HPDE6-E6E7 (cell line): ENCODE results near the gene PALS1.

ENCODE experiments used
- DNase-seq: peaks from one replicate; pipeline ENCODE4 v3.0.0; 2011; ENCODE audit warnings: missing footprints; ENCODE audit errors: extremely low spot score

The PALS1 gene

DNA sequence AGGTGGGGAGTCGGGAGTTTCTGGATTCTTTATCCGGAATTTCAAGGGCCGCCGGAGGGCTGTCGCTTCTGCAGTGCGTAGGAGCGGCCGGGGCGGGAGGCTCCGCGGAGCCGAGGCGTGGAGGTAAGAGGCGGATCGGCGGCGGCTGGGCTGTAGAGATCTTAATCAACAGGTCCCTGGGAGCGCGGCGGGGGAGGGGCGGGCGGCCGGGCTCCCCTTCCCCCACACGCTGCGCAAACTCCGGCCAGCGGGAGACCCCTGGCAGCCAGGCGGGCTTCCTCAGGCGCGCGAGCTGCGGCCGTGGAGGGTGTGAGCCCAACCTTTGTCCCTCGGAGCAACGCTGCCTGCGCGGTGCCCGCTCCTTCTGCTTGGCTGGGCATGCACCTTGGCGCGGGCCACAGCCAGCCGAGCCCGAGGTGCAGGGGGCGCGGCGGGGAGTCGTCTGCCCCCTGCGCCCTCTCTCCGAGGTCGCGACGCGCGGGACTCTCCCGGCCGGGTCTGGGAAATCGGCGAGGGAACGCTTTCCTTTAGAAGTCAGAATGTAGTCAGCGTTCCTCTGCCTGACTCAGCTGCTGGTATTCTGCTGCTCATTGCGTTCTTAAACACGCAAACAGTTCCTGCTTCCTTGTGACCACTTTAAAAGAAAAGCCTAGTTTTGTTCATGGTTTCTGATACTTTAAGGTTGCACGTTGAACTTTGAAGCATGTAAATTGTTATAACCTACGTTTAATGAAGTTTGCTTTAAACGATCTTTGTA lies at the start of gene PALS1:
PALS1 (plus strand) TSS at position 25 of the 757 bp plus-strand sequence. CDS start 37,736 bp downstream, outside the sequence.
- peak; percentile 29 for DNase-seq

DNA sequence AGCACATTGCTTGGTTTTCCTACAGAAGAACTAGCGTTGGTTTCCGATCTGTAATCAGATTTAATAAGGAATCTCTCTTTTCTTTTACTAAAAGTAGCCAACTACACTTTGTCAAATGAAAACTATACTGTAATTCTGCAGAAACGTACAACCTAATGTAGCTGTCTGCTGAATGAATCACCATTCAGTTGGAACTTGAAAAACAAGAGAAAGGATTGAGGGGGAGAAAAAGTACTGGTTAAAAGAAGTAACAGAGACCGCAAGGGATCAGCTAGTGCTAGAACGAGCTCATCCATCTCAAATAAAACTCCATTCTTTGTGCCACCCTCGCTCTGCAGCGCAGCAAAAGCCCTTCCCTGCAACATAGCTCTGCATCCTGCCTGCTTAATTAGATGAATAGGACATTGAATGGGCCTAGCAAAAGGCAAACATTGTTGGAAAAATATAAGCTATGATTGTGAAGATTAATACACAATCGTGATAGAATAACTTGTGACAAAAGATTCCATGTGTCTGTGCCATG lies 49.4 kb upstream of the PALS1 start:
- DNase-seq = no peak

DNA sequence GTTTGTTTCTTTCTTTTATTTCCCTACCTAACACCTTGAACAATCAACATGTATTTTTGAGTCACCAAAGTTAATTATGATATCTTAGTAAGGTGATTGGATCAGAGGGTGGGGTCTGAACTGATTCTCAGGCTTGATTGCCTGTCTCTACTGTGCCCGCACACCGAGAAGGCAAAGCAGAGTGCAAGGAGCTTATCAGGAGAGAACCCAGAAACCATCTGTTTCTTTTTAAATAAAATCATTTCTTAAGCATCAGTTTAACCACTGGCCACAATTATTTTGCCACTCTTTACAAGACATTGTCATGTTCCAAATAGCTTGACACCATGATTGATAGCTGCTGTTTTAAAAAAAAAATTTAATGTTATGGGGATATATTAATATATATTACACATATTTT lies 48.9 kb upstream of the PALS1 start:
- no peak for DNase-seq

DNA sequence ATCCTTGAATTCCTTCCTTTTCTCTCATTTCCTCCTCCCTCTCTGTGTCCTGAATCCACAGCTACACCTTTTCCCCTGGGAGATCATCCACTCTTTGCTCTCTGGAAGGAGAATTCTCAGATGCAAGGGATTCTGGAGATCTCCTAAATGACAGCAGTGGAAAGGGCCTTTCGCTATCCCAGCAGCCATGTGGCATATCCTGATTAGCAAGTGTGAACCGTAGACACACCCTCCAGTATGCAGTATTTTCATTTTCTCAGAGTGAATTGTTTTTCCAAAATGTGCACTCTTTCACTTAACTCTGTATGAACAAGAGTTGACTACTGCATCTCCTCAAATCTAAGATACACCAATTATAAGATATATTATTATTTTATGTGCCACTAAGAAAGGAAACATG lies 46.0 kb upstream of the PALS1 start:
- no peak for DNase-seq

DNA sequence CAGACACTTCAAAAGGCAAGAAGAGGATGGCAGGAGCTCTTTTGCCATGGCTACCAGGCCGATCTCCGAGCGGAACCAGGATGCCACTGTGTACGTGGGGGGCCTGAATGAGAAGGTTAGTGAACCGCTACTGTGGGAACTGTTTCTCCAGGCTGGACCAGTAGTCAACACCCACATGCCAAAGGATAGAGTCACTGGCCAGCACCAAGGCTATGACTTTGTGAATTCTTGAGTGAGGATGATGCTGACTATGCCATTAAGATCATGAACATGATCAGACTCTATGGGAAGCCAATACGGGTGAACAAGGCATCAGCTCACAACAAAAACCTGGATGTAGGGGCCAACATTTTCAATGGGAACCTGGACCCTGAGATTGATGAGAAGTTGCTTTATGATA lies 42.2 kb upstream of the PALS1 start:
- no peak for DNase-seq

DNA sequence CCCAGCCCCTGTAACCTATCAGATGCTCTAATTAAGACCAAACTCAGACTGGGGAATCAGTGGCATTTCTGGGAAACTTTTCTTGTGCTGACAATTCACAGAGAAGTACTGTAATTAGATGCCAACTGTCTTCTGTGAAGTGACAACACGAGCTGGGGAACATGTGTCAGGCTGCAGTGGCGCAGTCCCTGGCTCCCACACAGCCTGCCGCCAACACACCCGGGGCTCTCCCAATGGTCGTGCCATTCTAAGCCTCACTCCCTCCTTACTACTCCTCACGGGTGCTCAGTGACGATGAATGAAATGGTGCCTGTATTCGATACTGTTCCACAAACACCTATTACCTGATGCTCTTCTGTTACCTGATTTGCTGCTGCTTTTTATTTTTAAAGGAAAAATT lies 33.4 kb upstream of the PALS1 start:
- DNase-seq = no peak

DNA sequence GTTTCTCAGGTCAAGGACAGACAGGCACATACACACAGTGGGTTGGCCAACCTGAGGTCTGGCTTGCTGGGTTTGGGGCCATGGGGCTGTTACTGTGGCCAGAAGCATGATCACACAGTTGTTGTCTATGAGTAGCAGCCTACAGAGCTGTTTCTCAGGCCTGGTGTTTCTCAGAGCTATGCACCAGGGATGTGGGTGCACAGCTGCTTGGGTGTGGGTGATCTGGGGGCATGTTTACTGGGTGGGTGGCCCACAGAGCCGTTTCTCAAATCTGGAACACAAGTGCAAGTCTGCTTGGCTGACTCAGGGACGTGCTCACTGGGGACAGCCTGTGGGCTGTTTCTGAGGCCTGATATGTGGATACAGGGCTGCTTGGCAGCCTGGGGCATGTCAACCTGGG lies 23.1 kb upstream of the PALS1 start:
- no peak for DNase-seq

DNA sequence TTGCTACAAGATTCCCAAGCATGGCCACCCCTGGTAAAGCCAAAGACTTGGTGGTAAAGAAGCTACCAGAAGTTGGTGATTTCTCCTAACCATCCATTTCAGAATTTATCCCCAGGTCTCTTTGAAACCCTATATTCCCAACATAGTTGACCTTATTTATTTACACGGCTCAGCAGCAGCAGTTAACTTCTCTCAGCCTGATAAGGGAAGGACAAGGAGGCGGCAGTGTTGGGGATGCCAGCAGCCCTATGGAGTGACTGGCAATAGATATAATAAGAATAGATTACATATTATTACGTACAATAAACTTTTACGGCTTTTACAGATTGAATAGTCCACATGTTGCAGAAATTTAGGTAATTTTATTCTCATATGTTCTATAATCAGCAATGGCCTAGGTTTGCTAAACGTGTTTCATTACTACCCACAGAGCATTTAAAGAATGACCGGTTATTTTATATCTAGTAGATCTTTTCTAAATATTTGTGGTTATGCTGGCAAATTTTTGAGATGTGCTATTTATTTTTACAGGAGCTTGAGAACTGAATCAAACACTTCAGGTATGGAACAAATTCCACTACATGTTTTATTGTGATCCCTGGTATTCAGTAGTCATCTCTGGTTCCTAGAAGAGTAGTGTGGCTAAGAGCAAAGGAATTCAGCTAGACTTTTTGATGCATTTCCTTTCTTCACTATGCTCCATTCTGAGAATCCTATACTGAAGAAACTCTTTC lies 19.8 kb upstream of the PALS1 start:
- no peak for DNase-seq

DNA sequence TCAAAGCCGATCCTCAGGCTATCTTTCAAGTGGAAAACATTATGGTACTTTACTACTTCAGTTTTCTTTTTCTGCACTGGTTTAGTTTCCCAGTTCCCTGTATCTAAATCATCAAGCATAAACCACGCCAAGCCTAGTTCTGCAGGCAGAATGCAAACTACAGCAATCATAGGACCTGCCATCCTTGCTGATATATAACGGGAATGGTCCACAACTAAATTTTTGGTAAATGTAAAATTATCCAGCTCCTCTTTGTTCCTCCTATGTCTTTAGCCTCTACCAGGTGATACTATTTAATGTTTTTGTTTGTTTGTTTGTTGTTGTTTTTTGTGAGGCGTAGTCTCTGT lies 19.3 kb upstream of the PALS1 start:
- no peak for DNase-seq

DNA sequence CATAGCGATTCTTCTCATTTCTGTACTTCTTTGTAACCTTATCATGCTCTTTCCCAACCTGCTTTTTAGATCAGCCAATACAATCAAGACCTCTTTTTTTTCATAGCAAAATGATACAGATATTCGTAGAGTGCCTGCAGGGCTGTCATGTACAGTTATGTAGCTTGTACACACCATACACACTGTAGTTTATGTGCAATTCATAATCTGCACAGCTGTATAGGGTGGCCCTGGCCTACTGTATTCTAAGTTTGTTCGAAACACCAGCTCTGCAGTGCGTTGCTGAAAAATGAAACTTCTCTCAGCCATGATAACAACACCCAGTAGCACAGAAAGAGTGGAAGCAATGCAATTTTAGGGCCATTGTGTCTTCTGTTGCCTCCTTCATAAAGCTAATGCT lies 15.7 kb upstream of the PALS1 start:
- DNase-seq = no peak

DNA sequence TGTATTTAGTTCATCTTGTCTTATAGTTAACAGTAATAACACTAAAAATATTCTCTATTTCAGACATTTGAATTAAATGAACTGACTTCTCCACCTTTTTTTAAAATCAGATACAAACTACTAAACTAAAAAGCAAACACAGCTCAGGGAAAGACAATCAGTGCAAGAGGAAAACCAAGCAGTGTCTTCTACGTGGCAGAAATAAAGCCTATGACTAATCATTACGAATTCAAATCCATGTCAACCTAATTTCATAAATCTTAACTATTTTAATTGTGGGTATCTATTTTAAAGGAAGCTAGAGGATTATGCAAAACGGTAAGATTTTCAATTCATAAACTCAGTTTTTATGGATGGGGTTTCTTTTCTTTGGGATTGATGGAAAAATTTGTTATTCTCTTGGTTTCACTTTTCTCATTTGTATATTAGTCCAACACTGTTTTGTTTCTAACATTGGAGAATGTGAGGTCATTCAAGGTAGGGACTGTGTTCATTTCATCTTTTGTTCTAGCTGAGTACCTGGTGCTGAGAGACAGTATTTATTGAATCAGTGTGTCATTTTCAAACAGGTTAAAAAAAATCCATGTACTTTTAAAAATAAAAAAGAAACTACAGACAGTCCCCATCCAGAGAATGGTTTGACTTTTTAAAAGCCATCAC lies 12.8 kb upstream of the PALS1 start:
- DNase-seq = peak; percentile 23

DNA sequence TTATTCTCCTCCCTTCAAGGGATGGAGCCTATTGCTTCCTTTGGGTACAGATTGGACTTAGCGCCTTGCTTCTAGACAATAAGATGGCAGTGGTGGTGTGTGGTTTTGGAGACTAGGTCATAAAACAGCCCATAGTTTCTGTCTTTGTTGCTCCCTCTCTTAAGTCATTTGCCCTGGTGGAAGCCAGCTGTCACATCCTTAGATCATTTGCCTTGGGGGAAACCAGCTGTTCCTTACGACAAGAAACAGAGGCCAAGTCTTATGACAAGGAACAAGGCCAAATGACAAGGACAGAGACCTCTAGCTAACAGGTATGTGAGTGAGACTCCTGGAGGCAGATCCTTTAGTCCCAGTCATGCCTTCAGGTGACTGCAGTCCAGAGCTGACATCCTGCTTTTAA lies 9.2 kb upstream of the PALS1 start:
- no peak for DNase-seq

DNA sequence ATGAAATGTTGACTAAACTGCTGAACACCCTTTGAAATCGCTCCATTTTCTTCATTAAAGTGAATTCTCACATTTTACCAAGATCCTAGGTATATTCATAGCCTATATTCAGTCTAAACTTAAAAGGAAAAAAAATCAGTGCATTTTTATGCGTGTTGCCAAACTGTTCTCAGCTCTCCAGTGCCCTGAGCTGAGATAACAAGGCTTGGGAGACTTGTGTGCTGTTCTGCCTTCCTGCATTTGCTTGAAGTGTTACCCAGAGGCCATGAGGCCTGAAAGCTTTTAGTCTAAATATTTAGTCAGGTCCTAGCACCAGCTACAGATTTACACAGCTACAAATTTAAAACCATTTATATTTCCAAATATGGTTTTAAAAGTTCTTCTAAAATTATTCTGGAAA lies 8.6 kb upstream of the PALS1 start:
- DNase-seq = no peak

DNA sequence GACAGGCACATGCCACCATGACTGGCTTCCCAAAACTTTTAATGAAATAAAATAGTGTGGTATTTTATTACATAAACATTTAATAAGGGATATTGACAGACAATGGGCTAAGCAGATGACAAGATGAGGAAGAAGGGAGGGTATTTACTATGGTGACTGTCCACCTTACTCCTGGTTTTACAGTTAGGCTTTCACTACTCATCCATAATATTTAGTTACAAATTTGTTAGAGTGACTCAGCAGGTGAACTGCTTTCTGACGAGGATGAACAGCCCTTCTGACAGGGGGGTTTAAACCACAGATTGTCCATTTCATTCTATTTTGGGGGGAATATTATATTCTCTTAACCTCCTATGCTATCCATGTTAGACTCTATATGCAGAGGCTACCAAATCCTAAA lies 3.6 kb upstream of the PALS1 start:
- DNase-seq = no peak

DNA sequence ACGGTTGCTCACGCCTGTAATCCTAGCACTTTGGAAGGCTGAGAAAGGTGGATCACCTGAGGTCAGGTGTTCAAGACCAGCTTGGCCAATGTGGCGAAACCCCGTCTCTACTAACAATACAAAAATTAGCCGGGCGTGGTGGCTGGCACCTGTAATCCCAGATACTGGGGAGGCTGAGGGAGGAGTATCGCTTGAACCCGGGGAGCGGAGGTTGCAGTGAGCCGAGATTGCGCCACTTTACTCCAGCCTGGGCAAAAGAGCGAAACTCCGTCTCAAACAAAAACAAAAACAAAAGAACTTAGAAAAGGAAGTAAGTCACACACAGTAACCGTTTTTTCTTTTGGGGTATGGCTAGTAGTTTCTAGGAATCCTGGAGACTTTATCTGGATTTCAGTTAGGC lies 1.7 kb upstream of the PALS1 start:
- no peak for DNase-seq

DNA sequence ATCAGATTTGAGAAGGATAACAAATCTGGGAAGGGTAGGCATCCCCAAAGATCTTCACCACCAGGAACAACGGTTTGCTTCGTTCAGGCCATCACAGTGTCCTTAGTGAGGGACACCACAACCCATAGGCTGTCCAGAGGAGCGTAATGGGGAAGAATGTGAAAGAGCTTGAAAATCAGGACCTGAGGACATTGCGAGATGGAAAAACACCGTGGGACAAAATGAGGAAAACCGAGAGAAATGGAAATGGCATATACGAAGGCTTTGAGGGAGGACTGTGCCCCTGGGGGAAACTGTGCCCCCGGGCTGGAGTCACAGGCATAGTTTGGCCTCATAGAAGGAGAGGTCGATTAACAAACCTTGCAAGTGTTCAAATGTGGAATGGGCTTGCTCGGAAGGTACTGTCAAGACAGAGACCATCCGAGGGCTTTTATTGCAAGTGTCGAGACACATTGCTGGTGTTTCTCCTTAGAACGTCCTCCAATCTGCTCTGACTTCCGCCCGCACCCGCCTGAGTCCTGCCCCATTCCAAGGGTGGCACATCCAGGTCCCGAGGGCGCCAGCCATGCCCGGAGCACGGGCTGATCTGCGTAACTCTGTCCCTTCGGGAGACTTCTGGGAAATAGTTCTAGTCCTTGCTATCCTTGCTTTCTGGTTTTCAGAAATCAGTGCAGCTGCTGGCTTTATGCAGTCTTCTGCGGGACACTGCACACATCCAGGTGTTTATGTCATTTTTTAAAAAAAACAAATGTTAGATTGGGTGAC lies 885 bp upstream of the PALS1 start:
- peak; percentile 25 for DNase-seq

DNA sequence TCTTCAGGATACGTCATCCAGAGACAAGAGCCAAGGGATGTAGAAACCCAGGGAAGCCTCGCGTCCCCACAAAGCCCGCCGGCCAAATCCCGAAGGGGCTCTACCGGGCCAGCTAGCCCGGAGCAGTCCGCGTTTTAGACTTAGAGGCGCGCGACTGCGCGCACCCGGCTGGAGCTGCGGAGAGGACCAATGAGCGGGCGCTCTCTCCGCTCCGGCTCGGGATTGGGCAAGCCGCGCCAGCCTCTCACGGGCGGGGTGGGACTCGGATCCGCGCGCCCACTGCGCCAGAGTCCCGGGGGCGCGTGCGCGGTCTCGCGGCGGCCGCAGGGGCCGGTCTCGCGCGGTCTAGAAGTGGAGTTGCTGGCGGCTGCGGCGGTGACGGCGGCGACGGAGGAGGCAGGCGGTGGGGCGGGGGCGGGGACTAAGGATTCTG lies 241 bp upstream of the PALS1 start:
- DNase-seq = peak; percentile 90

DNA sequence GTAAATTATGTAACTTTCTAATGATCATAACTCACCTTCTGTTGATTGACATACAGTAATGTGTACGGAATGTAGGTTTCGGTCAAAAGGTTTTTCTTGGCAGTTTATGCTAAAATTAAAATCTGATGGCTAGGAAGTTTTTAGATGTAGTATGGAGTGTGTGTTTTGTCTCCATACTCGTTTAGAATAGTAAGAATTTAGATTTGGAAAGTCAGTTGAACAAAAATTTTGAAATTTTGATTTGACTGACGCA lies 859 bp downstream of the PALS1 start:
- DNase-seq = no peak

DNA sequence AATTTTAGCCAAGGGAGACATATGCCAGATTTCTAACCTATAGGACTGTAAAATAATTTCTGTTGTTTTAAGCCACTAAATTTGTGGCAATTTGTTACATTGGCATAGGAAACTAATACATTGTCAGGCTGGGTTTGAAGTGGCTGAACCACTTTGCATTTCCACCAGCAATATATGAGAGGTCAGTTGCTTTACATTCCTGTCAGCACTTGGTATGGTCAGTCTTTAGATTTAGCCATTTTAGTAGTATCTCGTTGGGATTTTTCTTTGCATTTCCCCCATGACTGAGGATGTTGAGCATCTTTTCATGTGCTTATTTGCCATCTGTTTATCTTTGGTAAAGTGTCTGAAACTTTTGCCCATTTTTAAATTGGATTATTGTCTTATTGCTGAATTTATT lies 3.9 kb downstream of the PALS1 start:
- no peak for DNase-seq

DNA sequence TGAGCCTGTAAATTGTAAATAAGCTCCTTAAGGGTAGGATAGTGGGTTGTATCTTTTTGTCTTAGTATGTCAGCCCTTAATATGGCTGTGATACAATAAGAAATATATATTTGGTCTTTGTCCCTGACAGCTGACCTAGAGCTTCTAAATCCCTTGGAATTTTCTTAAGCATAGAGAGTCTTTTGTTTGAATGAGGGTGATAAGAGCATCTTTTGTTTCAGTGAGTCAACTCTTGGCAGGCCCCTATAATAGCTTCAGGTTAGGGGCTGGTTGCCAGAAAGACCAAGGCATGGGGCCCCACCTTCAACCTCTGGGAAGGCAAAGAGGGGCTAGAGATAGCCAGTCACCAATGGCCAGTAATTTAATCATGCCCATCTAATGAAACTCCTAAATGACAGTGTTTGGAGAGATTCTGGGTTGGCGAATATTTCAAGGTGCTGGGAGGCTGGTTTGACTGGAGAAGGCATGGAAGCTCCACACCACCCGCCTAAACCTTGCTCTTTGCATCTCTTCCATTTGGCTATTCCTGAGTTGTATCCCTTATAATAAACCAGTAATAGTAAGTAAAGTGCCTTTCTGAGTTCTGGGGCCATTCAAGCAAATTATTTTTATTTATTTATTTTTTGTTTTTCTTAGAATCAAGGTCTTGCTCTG lies 10.5 kb downstream of the PALS1 start:
- DNase-seq = no peak

DNA sequence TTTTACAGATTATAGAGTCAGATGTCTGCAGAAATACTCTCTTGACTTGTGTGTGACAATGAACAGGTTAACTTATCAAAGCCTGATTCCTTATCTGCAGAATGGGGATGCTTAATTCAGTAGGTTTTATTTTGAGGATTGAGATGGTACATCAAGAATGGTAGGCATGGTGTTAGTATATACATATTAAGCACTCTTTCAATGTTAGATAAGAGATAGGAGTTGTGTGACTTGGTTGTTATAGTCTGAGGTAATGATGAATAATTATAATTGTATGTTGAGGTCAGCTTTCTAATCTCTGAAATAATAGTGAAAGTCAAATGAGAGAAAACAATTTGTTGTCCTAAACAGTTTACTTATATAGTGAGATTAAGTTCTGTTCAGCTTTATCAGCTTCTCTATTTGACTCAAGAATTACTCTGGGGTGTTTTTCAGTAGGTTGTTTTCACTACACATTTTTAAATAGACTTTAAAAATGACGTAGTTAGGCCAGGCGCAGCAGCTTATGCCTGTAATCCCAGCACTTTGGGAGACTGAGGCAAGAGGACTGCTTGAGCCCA lies 11.9 kb downstream of the PALS1 start:
- no peak for DNase-seq
